Right hindlimb (tissue), 1 donor: ENCODE data around the gene GPER1.
"Not testable (repeated sequence)": the region's sequence is repeated elsewhere in the genome, so short reads cannot be mapped to it uniquely, and the experiment has no call there.

Experiments
- DNase-seq: peaks from one replicate; pipeline ENCODE4 v3.0.0-alpha.2; 2018

GPER1 gene

GRCh38 chr7:1105189-1105588, 17.3 kb downstream of the GPER1 start:
- DNase-seq: no peak

- peak; percentile 44 for DNase-seq
Measured at GRCh38 chr7:1106063-1106792, 18.3 kb downstream of the GPER1 start.

GRCh38 chr7:1106793-1107421, 19.0 kb downstream of the GPER1 start:
- peak; percentile 36 for DNase-seq

- DNase-seq: no peak
Measured at GRCh38 chr7:1108264-1108920, 20.5 kb downstream of the GPER1 start.

GRCh38 chr7:1109581-1110310, 21.8 kb downstream of the GPER1 start:
- DNase-seq: no peak

GRCh38 chr7:1110358-1110757, 22.4 kb downstream of the GPER1 start:
- DNase-seq: no peak

GRCh38 chr7:1111156-1111555, 23.2 kb downstream of the GPER1 start:
- no peak for DNase-seq

- DNase-seq: no peak
Measured at GRCh38 chr7:1112109-1112508, 24.2 kb downstream of the GPER1 start.

GRCh38 chr7:1112625-1113547, 25.0 kb downstream of the GPER1 start:
- no peak for DNase-seq

- DNase-seq: no peak
Measured at GRCh38 chr7:1113548-1113885, 25.6 kb downstream of the GPER1 start.

GRCh38 chr7:1114088-1114487, 26.2 kb downstream of the GPER1 start:
- DNase-seq: no peak

- DNase-seq: no peak
Measured at GRCh38 chr7:1114505-1114904, 26.6 kb downstream of the GPER1 start.

GRCh38 chr7:1115171-1116045, 27.5 kb downstream of the GPER1 start:
- DNase-seq: not testable (repeated sequence)

GRCh38 chr7:1116383-1117008, 28.6 kb downstream of the GPER1 start:
- DNase-seq: not testable (repeated sequence)

- no peak for DNase-seq
Measured at GRCh38 chr7:1117321-1117928, 29.5 kb downstream of the GPER1 start.

- no peak for DNase-seq
Measured at GRCh38 chr7:1119201-1119600, 31.3 kb downstream of the GPER1 start.

GRCh38 chr7:1120791-1121190, 32.9 kb downstream of the GPER1 start:
- no peak for DNase-seq

GRCh38 chr7:1121476-1121875, 33.6 kb downstream of the GPER1 start:
- DNase-seq: no peak

- DNase-seq: no peak
Measured at GRCh38 chr7:1121886-1122831, 34.2 kb downstream of the GPER1 start.
